Hippocampal formation (tissue), 2 donors: ENCODE results near the gene CEMIP2.
A peak's percentile ranks its signal among the peaks of the same experiment; 100 is the strongest.

Source experiments
- DNase-seq, 2 donors: peaks; one replicate each; lab custom pipeline; 2025; lab: John Stamatoyannopoulos, UW

Gene CEMIP2

DNA sequence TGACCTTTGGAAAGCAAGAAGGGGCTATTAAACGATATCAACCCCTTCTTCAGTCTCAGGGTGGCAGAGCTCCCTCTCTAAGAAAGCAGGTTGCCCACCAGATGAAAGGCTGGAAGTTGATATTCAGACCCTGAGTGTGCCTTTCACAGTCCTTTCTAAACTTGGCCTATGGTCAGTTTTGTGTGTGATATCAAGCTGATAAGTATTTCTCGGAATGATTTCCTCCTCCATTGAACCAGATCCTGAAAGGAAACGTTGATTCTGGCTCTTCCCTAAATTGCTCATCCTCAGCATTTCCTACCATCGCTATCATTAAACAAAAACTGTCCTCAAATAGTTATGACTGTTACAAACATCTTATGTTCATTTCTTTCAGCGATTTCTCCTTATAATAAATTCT is 130.4 kb downstream of the CEMIP2 start:
- DNase-seq: no peak

DNA sequence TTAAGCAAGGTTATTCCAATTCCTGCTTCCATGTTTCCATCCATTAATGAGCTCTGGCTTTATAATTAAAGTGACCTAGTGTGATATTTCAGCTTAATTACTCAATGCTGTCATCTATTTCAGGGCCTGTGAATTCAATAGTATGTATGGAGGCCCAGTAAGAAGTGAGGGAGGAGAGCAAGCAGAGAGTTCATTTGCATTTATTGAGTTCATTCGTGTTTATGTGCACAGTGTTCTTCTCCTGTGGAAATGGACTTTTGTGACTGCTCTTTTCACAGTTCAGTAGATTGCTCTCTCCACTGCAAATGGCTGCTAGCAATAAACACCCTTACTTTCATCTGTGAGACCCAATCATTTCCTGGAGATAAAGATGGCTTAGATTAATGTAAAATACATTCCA is 130.9 kb downstream of the CEMIP2 start:
- DNase-seq: no peak

DNA sequence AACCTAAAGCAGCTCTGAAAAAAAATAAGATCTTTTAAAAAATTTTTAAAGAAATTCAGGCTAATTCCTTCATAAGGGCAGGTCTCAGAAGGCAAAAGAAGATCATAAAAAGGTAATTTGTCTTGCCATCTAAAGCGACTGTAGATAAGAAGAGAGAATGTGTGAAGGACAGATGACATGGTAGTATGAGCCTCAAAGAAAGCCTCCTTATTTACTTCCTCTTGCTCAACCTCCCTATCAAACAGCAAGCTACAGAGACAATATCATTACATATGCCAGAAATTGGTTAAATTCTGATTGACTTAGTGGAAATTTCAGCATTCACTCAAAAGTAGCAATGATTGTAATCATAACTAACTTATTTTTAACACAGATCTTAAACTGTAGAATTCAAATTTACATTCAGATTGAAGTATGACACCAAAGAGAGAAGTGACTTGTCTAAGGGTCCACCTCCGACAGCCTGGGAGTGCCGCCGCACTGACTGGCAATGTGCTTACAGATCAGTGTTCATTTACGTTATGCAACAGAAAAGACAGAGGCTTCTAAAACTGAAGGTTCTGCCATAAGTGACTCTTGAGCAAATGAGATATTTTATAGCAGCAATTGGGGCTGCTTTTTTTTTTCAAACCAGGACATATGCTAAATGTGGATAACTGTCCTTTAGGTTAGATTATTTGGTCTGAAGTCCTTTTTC is 132.0 kb downstream of the CEMIP2 start:
- DNase-seq: no peak

DNA sequence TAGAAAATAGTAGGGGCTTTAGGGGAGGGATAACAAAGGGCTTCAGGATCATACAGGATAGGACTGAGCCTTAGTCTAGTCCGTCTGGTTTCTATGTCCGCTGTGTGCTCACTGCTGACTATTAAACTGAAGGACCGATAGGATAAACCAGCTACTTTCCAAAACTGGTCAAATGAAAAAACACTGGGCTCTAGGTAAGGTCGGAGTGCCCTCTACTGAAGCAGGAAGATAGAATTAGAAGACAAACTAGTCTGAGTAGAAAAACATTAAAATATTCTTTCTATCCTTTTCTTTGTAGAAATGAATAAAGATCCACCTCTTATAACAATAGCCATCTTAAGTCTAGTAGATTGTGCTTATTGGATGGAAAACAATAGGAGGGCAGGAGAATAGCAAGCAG is 133.6 kb downstream of the CEMIP2 start:
- peak in 1 of 2 donors; percentile 11 for DNase-seq
